GM19468 (cell line): Measurements from ENCODE around the gene FGFR2.

Experiments
- ATAC-seq: cut with Tn5 transposase; IDR thresholded peaks from one replicate; pipeline ENCODE4 v1.9.1; 2021; ENCODE audit warnings: mild to moderate bottlenecking, moderate library complexity, moderate number of reproducible peaks; ENCODE audit not compliant: unreplicated experiment; ENCODE audit errors: extremely low read depth

Gene FGFR2

GRCh38 chr10:121435099-121435875 is 163.0 kb downstream of the FGFR2 start:
- no peak for ATAC-seq

GRCh38 chr10:121433965-121434364 is 164.3 kb downstream of the FGFR2 start:
- no peak for ATAC-seq

- ATAC-seq = no peak
Measured at GRCh38 chr10:121428867-121429266, 169.4 kb downstream of the FGFR2 start.
